GM21515 (cell line): ENCODE results near the gene SLC49A4.

Source experiments
- ATAC-seq: cut with Tn5 transposase; IDR thresholded peaks from one replicate; pipeline ENCODE4 v1.9.1; 2021; ENCODE audit not compliant: unreplicated experiment

SLC49A4 gene

DNA sequence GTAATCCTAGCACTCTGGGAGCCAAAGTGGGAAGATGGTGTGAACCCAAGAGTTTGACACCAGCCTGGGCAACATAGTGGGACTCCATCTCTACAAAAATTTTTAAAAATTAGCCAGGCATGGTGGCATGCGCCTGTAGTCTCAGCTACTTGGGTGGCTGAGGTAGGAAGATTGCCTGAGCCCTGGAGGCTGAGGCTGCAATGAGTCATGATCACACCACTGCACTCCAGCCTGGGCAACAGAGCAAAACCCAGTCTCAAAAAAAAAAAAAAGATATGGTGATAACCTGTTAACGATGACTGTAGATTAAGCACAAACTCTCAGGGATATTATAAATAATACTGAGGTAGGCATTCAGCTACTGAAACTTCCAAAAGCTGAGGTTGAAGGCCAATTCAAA lies 107.5 kb downstream of the SLC49A4 start:
- no peak for ATAC-seq

DNA sequence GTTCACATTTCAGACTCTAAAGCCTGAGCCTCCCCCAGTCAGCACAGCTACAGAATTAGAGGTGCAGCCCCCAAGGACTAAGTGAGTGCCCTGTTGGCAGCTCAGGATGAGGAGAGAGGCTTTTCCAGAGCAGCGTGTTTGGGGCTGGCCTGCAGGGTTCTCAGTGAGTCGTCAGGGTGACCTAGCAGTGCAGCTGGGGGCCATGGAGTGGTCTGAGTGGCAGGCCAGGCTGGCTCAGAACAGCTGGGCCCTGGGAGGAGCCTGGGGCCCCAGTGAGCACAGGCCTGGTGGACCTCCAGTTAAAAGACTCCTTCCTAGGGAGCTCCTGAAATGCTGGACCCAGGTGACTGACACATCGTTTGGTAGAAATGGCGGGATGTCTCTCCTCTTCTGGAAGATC lies 108.3 kb downstream of the SLC49A4 start:
- no peak for ATAC-seq

DNA sequence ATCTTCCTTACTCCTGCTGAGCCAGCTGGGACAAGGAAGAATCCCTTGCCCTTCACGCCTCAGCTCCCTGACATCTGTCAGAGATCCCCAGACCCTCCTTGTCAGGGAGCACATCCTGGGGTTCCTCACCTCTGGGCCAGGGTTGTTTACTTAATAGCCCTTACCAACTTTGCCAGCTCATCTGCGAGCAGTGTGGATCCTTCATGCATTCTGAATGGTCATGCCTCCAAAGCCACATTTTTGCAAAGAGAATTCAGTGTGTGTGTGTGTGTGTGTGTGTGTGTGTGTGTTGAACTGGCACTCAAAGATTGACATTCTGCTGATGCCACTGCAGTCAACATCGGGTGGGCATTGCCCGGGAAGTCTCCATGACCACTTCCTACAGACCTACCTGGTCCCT lies 112.6 kb downstream of the SLC49A4 start:
- ATAC-seq: no peak

GRCh38 chr3:122908251-122908650 lies 113.4 kb downstream of the SLC49A4 start:
- ATAC-seq: no peak

DNA sequence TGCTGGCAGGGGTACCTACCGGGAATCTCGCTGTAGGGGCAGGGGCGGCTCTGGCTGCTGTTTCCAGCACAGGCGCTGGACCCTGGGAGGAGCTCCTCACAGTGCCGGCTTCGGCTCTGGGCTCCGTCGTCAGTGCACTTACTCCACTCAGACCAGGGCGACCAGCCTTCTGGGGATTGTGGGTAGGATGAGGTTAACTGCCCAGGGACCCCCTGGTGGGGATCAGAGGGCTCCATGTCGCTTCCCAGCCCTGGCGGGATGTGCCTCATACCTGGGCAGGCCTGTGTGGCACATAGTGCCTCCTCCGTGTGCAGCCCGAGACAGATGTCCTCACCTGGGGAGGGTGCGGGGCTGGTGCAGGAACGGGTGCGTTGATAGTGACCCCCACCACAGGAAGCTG lies 117.0 kb downstream of the SLC49A4 start:
- ATAC-seq: no peak

- no peak for ATAC-seq
Measured at GRCh38 chr3:122912772-122913538, 118.1 kb downstream of the SLC49A4 start.

DNA sequence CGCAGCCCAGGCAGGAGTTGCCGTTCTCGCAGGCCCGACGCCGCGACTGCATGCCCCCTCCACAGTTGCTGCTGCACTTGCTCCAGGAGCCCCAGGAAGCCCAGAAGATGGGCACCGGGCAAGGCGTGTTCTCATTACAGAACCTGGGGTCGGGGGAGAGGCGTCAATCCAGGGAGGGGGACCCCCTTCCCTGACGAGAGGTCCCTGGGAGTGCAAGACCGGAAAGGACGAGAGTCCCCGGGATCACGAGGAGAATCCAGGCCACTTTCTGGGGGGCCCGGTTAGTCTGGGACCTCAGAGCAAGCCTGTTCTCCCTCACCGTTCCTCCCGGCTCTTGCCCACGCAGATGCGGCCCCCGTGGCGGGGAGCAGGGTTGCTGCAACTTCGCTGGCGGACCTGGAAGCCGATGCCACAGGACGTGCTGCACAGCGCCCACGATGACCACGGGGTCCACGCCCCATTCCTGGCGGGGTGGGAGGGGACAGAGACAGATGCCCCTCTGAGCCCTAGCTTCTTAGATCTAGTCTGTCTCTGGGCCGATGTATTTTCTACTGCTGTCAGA lies 118.8 kb downstream of the SLC49A4 start:
- no peak for ATAC-seq

DNA sequence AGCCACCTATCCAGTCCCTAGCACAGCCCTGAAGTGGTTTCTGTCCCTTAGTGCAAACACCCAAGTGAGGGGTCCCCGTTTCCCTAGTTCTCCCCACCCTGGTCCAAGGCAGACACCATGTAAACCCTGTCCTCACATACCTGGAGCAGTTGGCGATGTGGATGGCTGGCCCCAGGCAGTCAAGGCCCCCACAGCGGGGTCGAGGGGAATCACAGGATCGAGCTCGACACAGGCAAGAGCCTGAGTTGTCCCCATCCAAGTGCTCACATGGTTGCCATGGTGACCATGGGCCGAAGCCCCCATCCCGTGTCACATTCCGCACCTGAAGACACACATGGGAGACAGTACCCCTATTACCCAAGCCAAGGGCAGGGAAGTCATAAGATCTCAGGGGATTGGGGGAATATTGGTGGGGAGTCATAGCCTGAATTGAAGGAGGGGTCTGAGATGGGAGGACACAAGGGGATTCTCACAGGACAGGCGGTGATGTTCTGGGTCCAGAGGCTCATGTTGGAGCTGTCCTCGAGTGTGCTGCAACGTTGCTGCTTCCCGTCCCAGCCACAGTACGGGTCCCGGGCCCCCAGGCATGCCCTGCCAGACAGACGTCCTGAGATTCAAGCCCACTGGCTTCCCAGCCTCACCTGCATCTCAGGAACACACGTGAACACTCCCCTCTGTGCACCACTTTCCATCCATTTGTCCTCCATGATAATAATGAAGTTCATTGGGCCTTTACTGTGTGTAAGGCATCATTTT lies 120.6 kb downstream of the SLC49A4 start:
- ATAC-seq: no peak

DNA sequence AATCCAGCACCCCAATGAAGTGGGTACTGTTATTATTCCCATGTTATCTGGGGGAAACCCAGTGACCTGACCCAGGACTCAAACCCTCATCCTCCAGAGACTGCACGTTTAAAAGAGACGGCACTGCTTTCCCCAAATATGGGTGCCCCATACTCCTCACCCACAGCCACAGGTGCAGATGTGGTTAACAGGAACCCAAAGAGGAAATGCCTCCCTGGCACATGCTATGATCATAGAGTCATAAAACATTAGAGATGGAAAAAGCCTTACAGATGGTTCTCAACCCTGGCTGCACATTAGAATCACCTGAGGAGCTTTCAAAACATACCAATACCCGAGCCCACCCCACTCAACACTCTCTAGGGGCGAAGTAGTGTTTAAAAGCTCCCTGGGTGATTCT lies 121.2 kb downstream of the SLC49A4 start:
- no peak for ATAC-seq

- no peak for ATAC-seq
Measured at GRCh38 chr3:122916580-122916979, 121.7 kb downstream of the SLC49A4 start.

DNA sequence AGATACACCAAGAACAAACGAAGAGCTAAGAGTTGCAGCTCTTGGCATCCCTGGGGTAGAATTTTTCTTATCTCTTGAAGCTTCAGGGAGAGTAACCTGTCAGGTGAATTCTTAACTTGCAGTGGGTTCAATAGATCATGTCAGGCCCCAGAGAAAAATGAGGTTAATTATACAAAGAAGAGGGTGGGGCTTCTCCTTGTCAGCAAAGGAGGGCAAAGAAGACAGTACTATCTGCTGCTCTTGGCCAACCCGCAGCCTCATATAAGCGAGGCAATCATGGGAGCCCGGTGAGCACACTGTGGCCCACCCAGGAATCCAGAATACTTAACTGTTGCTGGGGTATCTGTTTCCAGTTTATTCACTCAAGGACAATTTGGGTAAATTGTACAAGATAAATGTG lies 122.5 kb downstream of the SLC49A4 start:
- ATAC-seq: no peak

DNA sequence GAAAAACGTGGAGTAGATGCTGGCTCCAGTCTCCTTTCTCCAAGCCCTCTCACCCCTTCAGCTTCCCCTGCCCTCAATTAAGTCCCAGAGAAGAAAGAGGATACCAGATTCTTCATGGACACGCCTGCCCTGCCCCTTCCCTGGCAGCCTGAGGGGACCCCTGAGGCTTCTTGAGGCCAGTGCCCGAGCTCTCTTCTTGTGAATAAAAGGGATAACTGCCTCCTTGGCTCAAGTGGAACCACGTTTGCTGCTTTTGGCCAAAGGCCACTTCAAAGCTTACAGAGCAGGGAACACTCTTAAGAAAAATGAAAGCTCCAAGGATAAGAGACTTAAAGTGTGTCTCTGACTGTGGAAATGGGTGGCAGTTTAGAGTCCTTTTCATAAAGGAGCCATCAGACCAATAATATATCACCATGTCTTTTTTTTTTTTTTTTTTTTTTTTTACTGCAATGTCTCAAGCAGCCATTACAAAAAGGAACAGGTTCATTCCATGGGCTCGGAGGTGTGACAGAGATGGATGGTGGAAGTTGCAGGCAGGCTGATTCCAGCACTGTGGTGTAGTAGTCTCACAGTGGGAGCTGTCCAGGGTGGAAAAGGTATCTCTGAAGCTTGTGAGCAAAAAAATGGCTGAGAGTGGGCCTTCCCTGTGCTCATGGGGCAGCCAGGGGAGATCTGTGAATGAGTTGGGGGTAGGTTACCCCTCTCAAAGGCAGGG lies 123.9 kb downstream of the SLC49A4 start:
- no peak for ATAC-seq

DNA sequence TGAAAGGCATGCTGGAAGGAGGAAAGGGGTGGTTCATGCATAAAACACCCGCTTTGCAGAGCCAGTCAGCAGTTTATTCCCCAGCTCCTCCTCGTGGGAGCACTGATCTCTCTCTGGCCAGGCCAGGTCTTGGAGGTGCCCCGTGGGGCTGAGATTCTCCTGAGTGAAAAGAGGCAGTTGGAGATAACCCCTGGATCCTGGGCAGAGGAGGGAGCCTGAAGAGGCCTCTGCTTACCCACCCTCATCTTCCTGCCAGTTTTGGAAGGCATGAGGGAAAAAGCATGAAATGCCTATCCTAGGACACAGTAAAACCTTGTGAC lies 124.4 kb downstream of the SLC49A4 start:
- no peak for ATAC-seq

DNA sequence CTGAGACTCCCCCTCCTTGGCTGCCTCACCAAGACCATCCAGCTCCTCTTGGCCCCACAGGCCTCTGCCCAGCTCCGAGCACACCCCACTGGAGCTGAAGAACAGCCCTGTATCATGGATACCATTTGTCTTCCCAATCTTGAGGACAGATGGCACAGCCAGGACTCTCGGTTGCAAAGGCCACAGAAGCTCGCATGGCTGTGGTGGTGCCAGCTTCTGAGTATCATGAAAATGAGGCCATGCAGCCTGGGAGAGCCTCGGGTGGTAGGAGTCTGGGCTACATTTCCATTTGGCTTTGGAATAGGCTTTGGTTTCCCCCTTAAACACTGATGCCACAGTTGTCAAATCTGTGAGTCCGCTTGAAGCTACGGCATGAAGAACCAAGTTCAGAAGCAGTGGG lies 126.1 kb downstream of the SLC49A4 start:
- no peak for ATAC-seq

- no peak for ATAC-seq
Measured at GRCh38 chr3:122921791-122922651, 127.2 kb downstream of the SLC49A4 start.

- no peak for ATAC-seq
Measured at GRCh38 chr3:122923611-122924010, 128.7 kb downstream of the SLC49A4 start.

GRCh38 chr3:122924056-122924455 lies 129.2 kb downstream of the SLC49A4 start:
- ATAC-seq: no peak

DNA sequence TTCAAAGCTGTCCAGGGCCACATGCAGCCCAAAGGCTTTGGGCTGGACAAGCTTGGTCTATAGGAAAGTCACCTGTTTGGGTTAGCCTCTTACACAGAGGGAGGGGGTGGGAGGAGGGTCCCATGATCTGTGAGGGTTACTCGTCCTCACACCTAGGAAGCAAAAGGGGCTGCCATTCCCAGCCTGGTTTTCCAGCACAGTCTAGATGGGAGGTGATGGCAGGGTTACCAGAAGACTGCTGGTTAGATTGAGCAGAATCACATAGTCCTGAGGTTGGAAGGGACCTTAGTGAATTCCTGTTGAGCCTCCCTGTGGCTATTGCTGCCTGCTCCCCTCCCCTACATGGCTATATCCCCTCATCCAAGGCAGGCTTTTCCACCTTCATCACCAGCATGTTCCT lies 130.9 kb downstream of the SLC49A4 start:
- ATAC-seq: no peak

DNA sequence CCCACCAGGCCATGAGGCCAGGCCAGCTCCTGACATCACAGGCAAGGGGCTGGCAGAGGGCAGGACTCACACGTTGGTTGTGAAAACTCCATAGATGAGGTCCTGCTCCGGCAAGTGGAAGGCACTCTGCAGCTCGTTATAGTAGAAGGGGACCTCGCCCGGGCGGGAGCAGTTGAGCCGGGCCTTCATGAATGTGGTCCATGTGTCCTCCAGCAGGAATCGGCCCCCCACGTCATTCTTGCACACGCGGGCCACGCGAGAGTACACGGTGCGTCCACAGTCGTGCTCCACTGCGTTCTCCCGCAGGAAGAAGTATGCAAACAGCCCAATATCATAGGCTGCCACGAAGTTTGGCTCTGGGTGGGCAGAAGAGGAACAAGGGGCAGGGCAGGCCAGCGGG lies 131.5 kb downstream of the SLC49A4 start:
- no peak for ATAC-seq

DNA sequence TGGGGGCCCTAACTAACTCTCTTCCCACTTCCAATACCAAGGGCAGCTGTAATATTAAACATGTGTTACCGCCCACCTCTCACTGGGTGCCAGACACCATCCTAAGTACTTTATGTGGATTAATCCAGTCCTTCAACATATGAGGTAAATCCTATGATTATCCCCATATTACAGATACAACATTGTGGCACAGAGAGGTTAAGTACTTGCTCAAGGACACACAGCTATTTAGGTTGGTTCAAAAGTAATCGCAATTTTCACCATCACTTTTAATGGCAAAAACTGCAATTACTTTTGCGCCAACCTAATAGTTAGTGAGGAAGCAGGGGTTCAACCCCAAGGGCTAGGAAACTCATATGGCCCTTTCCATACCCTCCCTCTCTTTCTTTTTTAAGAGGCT lies 131.9 kb downstream of the SLC49A4 start:
- ATAC-seq: no peak

GRCh38 chr3:122927726-122928125 lies 132.9 kb downstream of the SLC49A4 start:
- no peak for ATAC-seq
